Measurements from ENCODE around the gene OAS2.

Gene OAS2

GRCh38 chr12:113002155-113002554 is 23.8 kb downstream of the OAS2 start:
- no peak for DNase-seq (ENCODE audit: low read depth)
- peak; percentile 18 for TF ChIP-seq CTCF (conservative IDR thresholded peaks at IDR 0.05; ENCODE audit: low read depth, low read length)

GRCh38 chr12:113002676-113003075 is 24.4 kb downstream of the OAS2 start:
- no peak overlapping the region for H3K4me3 ChIP-seq (ENCODE audit: low read length)
- no peak for DNase-seq (ENCODE audit: low read depth)
- no peak for TF ChIP-seq CTCF (conservative IDR thresholded peaks at IDR 0.05; ENCODE audit: low read depth, low read length)

More at GRCh38 chr12:113002155-113002554, 23.8 kb downstream of the OAS2 start:
- H3K4me3 ChIP-seq (ENCODE audit: low read length): no peak overlapping the region

GRCh38 chr12:113003636-113004035 is 25.3 kb downstream of the OAS2 start:
- no peak overlapping the region for H3K4me3 ChIP-seq (ENCODE audit: low read length)
- no peak for TF ChIP-seq CTCF (conservative IDR thresholded peaks at IDR 0.05; ENCODE audit: low read depth, low read length)
- no peak for DNase-seq (ENCODE audit: low read depth)

GRCh38 chr12:113005762-113006161 is 27.4 kb downstream of the OAS2 start:
- TF ChIP-seq CTCF (conservative IDR thresholded peaks at IDR 0.05; ENCODE audit: low read depth, low read length): peak; percentile 52
- H3K4me3 ChIP-seq (ENCODE audit: low read length): no peak overlapping the region
- DNase-seq (ENCODE audit: low read depth): no peak

GRCh38 chr12:113006206-113006605 is 27.9 kb downstream of the OAS2 start:
- no peak overlapping the region for H3K4me3 ChIP-seq (ENCODE audit: low read length)
- no peak for TF ChIP-seq CTCF (conservative IDR thresholded peaks at IDR 0.05; ENCODE audit: low read depth, low read length)
- DNase-seq (ENCODE audit: low read depth): no peak

GRCh38 chr12:113006641-113007040 is 28.3 kb downstream of the OAS2 start:
- H3K4me3 ChIP-seq (ENCODE audit: low read length): no peak overlapping the region

More at GRCh38 chr12:113006641-113007040, 28.3 kb downstream of the OAS2 start:
- DNase-seq (ENCODE audit: low read depth): no peak
- no peak for TF ChIP-seq CTCF (conservative IDR thresholded peaks at IDR 0.05; ENCODE audit: low read depth, low read length)
